D721Med (cell line): ENCODE data around the gene MED16.

ENCODE experiments used
- DNase-seq: peaks from one replicate; pipeline ENCODE4 v3.0.0; 2011; ENCODE audit warnings: low spot score; ENCODE audit not compliant: insufficient read length
- FAIRE-seq: peaks from 2 replicates; lab custom pipeline; 2011; peaks lifted over from hg19 to GRCh38; lab: Jason Lieb, UNC
- CTCF ChIP-seq: IDR thresholded peaks from 2 replicates; pipeline ENCODE4 v1.5.1; 2012; ENCODE audit warnings: mild to moderate bottlenecking, control low read depth; ENCODE audit not compliant: insufficient read depth; ENCODE audit errors: missing control alignments

The MED16 gene

GRCh38 chr19:831407-832369 lies 61.3 kb downstream of the MED16 start:
- no peak for FAIRE-seq
- no peak for DNase-seq
- no peak for TF ChIP-seq CTCF

GRCh38 chr19:829129-829758 lies 63.7 kb downstream of the MED16 start:
- DNase-seq (no peak), FAIRE-seq (no peak)
- no peak for TF ChIP-seq CTCF

GRCh38 chr19:827710-828321 lies 65.2 kb downstream of the MED16 start, which contains the start of gene AZU1:
Gene AZU1 (plus strand): TSS chr19:827837. CDS start chr19:827847, 10 bp downstream.
- DNase-seq: no peak
- no peak for TF ChIP-seq CTCF
- FAIRE-seq: no peak

GRCh38 chr19:827314-827709 lies 65.7 kb downstream of the MED16 start:
- no peak for TF ChIP-seq CTCF
- FAIRE-seq: no peak
- no peak for DNase-seq

GRCh38 chr19:825897-826644 lies 66.9 kb downstream of the MED16 start:
- DNase-seq (no peak), FAIRE-seq (no peak)
- TF ChIP-seq CTCF: no peak

- no peak for FAIRE-seq
- DNase-seq: no peak
- TF ChIP-seq CTCF: no peak
Observed at GRCh38 chr19:824885-825284, 68.1 kb downstream of the MED16 start.
